ENCODE measurements around the gene EHD4.

The EHD4 gene

GRCh38 chr15:41872166-41872747 is 100.1 kb downstream of the EHD4 start:
- Histone ChIP-seq H3K79me2 (ENCODE audit: low read length) (no peaks in the 10 kb centered on the region), H4K20me1 (ENCODE audit: insufficient read depth, low read length) (no peaks in the 10 kb centered on the region), H3K4me1 (ENCODE audit: low read length) (no peaks in the 10 kb centered on the region), H3K36me3 (replicated peaks; ENCODE audit: insufficient read depth, low read length) (no peaks in the 10 kb centered on the region), H3K9me3 (replicated peaks; ENCODE audit: insufficient read depth, low read length) (no peaks in the 10 kb centered on the region), H3K4me3 (ENCODE audit: low read length) (no peak overlapping the region), H3F3A (ENCODE audit: insufficient read depth, low read length) (no peaks in the 10 kb centered on the region), H3K27me3 (replicated peaks; ENCODE audit: insufficient read depth, low read length) (peaks cover 90% of the 10 kb centered on the region), H3K9ac (ENCODE audit: low read length) (no peak overlapping the region), H3K4me2 (ENCODE audit: low read depth, low read length) (no peak overlapping the region), H2AFZ (ENCODE audit: low read length) (no peak overlapping the region), H3K27ac (ENCODE audit: low read length) (no peak overlapping the region), H3K9me2 (replicated peaks; ENCODE audit: insufficient read depth, low read length) (no peaks in the 10 kb centered on the region)
- TF ChIP-seq EZH2 (optimal IDR thresholded peaks at IDR 0.05; ENCODE audit: low read depth, low read length) (no peak), CTCF (IDR thresholded peaks at IDR 0.05; ENCODE audit: low read length) (no peak), EZH2phosphoT487 (IDR thresholded peaks at IDR 0.05; ENCODE audit: low read length) (no peak)
- DNase-seq = no peak

GRCh38 chr15:41871175-41871905 is 101.0 kb downstream of the EHD4 start:
- Histone ChIP-seq H3K27me3 (replicated peaks; ENCODE audit: insufficient read depth, low read length) (peaks cover 94% of the 10 kb centered on the region), H3K9ac (ENCODE audit: low read length) (no peak overlapping the region), H3K9me2 (replicated peaks; ENCODE audit: insufficient read depth, low read length) (no peaks in the 10 kb centered on the region), H3K36me3 (replicated peaks; ENCODE audit: insufficient read depth, low read length) (no peaks in the 10 kb centered on the region), H3K27ac (ENCODE audit: low read length) (no peak overlapping the region), H3K4me3 (ENCODE audit: low read length) (no peak overlapping the region), H3K79me2 (ENCODE audit: low read length) (no peaks in the 10 kb centered on the region), H3F3A (ENCODE audit: insufficient read depth, low read length) (no peaks in the 10 kb centered on the region), H3K4me1 (ENCODE audit: low read length) (no peaks in the 10 kb centered on the region), H3K9me3 (replicated peaks; ENCODE audit: insufficient read depth, low read length) (no peaks in the 10 kb centered on the region), H2AFZ (ENCODE audit: low read length) (no peak overlapping the region), H4K20me1 (ENCODE audit: insufficient read depth, low read length) (no peaks in the 10 kb centered on the region), H3K4me2 (ENCODE audit: low read depth, low read length) (no peak overlapping the region)
- TF ChIP-seq EZH2phosphoT487 (IDR thresholded peaks at IDR 0.05; ENCODE audit: low read length) (no peak), CTCF (IDR thresholded peaks at IDR 0.05; ENCODE audit: low read length) (no peak), EZH2 (optimal IDR thresholded peaks at IDR 0.05; ENCODE audit: low read depth, low read length) (no peak)
- no peak for DNase-seq

- Histone ChIP-seq H3K9me3 (replicated peaks; ENCODE audit: insufficient read depth, low read length) (no peaks in the 10 kb centered on the region), H3K27me3 (replicated peaks; ENCODE audit: insufficient read depth, low read length) (peaks cover 93% of the 10 kb centered on the region), H3K4me3 (ENCODE audit: low read length) (no peak overlapping the region), H4K20me1 (ENCODE audit: insufficient read depth, low read length) (no peaks in the 10 kb centered on the region), H3K9ac (ENCODE audit: low read length) (no peak overlapping the region), H3K9me2 (replicated peaks; ENCODE audit: insufficient read depth, low read length) (no peaks in the 10 kb centered on the region), H3K36me3 (replicated peaks; ENCODE audit: insufficient read depth, low read length) (no peaks in the 10 kb centered on the region), H3K4me1 (ENCODE audit: low read length) (no peaks in the 10 kb centered on the region), H3F3A (ENCODE audit: insufficient read depth, low read length) (no peaks in the 10 kb centered on the region), H2AFZ (ENCODE audit: low read length) (no peak overlapping the region), H3K79me2 (ENCODE audit: low read length) (no peaks in the 10 kb centered on the region), H3K27ac (ENCODE audit: low read length) (no peak overlapping the region), H3K4me2 (ENCODE audit: low read depth, low read length) (no peak overlapping the region)
- no peak for TF ChIP-seq EZH2phosphoT487 (IDR thresholded peaks at IDR 0.05; ENCODE audit: low read length)
- TF ChIP-seq EZH2 (optimal IDR thresholded peaks at IDR 0.05; ENCODE audit: low read depth, low read length) = no peak
- TF ChIP-seq CTCF (IDR thresholded peaks at IDR 0.05; ENCODE audit: low read length) = no peak
- DNase-seq = no peak
Observed at GRCh38 chr15:41870689-41871081, 101.7 kb downstream of the EHD4 start.

Data from MM.1S (cell line).